Right lobe of liver (tissue), 4 donors: ENCODE data around the gene LPIN3.

ENCODE experiments used
- CTCF ChIP-seq, 4 donors: fragments of 200-600 bp in 3 of 4; fragments of 450-650 bp in 1 of 4; IDR thresholded peaks; one replicate each; pipeline versions ENCODE4 v1.5.1 to v1.8.0; 2016 to 2022; ENCODE audit warnings: antibody characterized with exemption in 4 of 4, mild to moderate bottlenecking in 2 of 4
- POLR2A ChIP-seq: fragments of 450-650 bp; IDR thresholded peaks from one replicate; pipeline ENCODE4 v1.6.1; 2017; ENCODE audit warnings: antibody characterized with exemption, mild to moderate bottlenecking
- donor health status: DM: no; HTN: no; CAD: no.
- donor health status: DM: no; HTN: no; CAD: no.
- donor health status: DM: no; HTN: yes; CAD: no.

GRCh38 chr20:41367393-41367695 is 26.7 kb downstream of the LPIN3 start:
- no peak for TF ChIP-seq CTCF (IDR thresholded peaks at IDR 0.05)
- no peak for TF ChIP-seq POLR2A
